ENCODE data around the gene GALNT6.
"Not testable (repeated sequence)": the region's sequence is repeated elsewhere in the genome, so short reads cannot be mapped to it uniquely, and the experiment has no call there.

Gene GALNT6

GRCh38 chr12:51323966-51324895, 67.0 kb downstream of the GALNT6 start, which contains the start of gene BIN2:
Gene BIN2, minus strand, starts transcription at chr12:51324174. Its CDS starts 72 bp downstream, at chr12:51324102.
- in situ Hi-C loops (cut with MboI; ENCODE audit: low sequenced_read_pairs), result no loop called here

GRCh38 chr12:51323317-51323960, 67.8 kb downstream of the GALNT6 start:
- in situ Hi-C loops (cut with MboI; ENCODE audit: low sequenced_read_pairs), result no loop called here

DNA sequence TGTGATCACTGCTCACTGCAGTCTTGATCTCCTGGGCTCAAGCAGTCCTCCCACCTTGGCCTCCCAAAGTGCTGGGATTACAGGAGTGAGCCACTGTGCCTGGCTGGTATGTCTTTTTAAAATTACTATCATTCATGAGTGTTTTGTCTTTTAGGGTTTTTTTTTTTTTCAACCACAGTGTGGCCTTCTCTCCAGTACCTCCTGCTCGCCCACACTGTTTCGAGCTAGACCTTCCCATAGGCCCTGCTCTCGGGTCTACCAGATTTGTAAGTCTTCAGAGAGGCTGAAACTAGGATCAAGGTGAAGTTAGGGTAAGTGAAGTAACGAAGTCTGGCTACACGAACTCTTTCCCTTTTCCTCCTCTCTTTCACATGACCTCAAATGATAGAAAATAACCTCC, 68.8 kb downstream of the GALNT6 start:
- in situ Hi-C loops (cut with MboI; ENCODE audit: low sequenced_read_pairs), result no loop called here

DNA sequence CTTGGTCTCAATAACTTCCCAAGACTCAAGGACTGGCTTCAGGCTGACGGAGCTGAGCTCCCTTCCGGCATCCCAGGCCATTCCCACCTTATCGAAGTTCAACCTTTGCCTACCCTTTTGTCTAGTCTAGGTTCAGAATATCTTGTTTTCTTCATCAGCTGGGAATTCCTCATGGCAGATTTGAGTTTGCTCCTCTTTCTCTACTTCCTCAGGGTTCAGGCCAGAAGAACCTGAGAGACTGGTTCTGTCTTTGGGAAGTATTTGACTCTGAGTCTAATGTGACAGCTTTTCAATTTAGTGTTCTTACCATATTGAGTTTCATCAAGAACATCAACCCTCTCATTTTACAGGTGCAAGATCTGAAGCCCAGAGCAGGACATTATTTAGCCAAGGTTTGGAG, 69.3 kb downstream of the GALNT6 start:
- in situ Hi-C loops (cut with MboI; ENCODE audit: low sequenced_read_pairs), result no loop called here

DNA sequence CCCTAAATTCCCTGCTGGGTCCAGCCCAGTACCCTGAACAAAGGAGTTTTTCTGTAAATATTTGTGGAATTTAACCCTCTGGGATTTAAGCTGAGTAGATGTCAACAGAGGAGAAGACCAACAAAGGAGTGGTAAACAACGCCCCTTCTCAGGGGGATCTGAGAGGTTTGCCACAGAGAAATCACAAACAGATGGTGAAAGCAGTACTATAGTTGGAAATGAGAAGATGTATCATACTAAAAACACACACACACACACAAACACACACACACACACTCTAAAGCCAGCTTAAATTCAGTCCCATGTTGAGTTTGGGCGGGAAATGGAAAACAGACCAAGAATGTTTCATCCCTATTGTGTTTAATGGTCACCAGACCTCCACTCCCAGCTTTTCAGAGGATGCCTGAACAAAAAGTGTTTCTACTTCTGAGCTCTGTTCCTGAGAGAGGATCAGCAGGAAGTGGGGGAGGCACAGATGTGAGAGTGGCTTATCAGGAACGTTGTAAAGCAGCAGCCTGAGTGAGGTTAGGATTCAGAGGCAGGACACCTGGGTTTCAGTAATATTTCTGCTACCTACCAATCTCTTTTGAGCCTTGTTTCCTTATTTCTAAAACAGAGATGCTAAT, 70.4 kb downstream of the GALNT6 start:
- in situ Hi-C loops (cut with MboI; ENCODE audit: low sequenced_read_pairs), result no loop called here

DNA sequence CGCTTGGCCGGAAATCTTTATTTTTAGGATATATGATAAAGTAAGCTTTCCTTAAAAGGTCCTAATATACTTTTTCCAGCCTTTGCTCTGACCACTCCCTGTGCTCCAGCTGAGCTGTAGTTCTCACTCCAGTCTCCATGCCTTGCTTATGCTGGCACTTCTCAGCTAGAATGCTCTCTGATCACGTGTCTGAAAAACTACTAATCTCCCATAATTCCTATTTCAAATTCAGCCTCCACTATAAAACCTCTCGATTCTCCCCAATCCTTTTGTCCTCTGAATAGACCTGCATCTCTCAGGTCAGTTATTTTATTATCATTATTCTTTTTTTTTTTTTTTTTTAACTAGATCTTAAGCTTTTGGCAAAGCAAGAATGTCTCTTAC, 70.9 kb downstream of the GALNT6 start:
- in situ Hi-C loops (cut with MboI; ENCODE audit: low sequenced_read_pairs), result no loop called here

DNA sequence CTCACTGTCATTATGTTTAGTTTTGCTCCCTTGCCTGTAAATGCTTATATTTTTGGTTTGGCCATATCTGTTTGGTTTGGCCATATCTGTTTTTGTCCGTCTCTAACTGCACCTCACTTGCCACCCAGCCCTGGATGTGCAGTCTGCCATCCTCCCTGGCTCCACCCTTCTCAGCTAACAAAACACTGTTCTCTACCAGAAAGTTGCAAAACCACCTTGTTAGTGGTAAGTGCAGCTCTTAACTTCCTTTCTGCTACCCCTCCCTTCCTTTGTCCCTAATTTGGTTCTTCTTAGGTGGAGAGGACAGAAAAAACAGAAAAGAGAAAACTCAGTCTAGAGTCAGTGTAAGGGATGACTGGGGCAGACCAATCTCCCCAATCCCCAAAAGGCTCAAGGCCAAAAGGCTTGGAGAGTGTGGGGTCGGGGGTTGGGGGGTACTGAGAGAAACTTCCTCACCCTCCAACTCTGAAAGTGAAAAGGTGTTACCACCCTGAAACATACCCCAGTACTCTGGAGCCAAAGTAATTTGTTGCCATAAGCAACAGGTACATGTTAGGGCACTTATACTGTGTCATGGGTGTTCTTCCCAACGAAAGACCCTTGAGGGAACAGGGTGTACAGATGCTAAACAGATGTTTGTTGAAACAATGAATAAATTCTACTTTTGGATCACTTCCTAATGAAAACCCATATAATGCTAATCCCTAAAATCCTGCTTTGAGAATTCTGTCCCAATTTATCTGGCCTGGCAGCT, 72.2 kb downstream of the GALNT6 start:
- in situ Hi-C loops (cut with MboI; ENCODE audit: low sequenced_read_pairs), result no loop called here

GRCh38 chr12:51318057-51318806, 73.0 kb downstream of the GALNT6 start:
- in situ Hi-C loops (cut with MboI; ENCODE audit: low sequenced_read_pairs), result not testable (repeated sequence)

DNA sequence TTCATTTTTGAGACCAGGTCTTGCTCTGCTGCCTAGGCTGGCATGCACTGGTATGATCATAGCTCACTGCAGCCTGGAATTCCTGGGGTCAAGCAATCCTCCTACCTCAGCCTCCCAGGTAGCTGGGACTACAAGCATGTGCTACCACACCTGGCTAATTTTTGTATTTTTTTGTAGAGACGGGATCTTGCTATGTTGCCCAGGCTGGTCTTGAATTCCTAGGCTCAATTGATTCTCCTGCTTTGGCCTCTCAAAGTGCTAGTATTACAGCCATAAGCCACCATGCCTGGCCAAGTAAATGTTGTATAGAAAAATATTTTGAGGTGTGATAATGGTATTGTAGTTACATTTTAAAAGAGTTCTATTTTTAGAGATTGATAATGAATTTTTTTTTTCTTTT, 79.8 kb downstream of the GALNT6 start:
- in situ Hi-C loops (cut with MboI; ENCODE audit: low sequenced_read_pairs), result no loop called here

DNA sequence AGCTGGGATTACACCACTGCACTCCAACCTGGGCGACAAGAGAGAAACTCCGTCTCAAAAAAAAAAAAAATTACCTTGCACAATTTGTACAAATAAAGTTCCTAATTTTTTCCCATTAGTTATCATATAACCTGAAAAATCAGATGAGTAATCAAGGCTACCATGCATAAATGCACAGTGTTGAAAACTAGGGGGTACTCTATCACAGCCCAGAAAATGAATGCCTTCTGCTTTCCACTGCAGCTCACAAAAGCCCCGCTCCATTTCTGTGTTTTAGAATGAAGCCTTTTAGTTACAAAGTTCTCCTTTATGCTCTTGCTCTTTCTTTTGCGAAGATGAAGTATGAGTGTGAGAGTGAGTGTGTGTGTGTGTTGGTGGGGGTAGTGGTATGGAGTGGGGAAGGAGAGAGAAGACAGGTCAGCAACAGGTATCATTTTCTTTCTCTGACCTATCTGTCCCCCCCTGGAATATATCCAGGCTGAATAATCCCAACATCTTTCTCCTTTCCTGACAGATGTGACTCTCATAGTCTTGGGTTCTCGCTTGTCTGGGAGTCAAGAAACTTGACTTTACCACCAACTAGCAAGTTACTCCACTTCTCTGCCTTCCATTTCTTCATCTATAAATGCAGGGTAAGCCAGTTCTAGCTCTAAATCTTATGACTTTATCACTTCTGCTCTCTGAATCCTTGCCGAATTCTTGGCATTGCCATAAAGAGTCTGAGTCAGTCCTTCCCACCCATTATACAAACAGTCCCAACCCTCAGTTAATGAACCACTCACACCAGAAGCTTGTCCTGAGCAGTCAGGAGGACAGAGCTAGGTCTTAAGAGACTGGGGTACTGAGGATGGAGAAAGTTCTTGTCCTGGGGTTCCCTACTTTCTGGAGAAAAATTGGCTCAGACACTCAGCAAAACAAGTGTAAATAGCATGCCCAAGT, 83.3 kb downstream of the GALNT6 start:
- in situ Hi-C loops (cut with MboI; ENCODE audit: low sequenced_read_pairs), result no loop called here

DNA sequence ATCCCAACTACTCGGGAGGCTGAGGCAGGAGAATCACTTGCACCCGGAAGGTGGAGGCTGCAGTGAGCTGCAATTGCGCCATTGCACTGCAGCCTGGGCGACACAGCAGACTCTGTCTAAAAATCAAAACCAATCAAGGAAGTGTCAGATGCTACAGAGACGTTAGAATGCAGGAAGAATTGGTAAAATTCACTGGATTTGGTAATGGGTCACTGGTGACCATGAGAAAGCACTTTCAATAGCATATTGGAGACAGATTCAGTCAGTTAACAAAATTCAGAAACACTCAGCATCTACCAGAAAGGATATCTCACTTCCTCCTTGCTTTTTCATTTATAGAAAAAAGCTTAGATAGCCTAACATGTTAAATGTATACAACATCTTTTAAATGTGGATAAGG, 84.7 kb downstream of the GALNT6 start:
- in situ Hi-C loops (cut with MboI; ENCODE audit: low sequenced_read_pairs), result no loop called here

Data from hTERT RPE-1 (cell line).